Activated CD4-positive, alpha-beta T cell treated with anti-CD3 and anti-CD28 coated beads, Interleukin-2, amount 10 ng/mL, durations not matched to agents 24 days and 14 days (primary cell): ENCODE measurements around the gene FRMD4A. TPM values are rescaled to one million over a fixed set of nuclear protein-coding genes. Genes with fewer than 3 reads are reported as not detected.
"Not testable (repeated sequence)": the region's sequence is repeated elsewhere in the genome, so short reads cannot be mapped to it uniquely, and the experiment has no call there.

ENCODE experiments used
- DNase-seq: peaks from one replicate; pipeline ENCODE4 v3.0.0; 2022
- H3K27ac Mint-ChIP-seq: one replicate; pipeline ENCODE4 v1.8.0; 2022; ENCODE audit warnings: mild to moderate bottlenecking, mixed read lengths
- H3K27me3 Mint-ChIP-seq: one replicate; pipeline ENCODE4 v1.8.0; 2022; ENCODE audit warnings: mixed read lengths
- H3K36me3 Mint-ChIP-seq: one replicate; pipeline ENCODE4 v1.8.0; 2022; ENCODE audit warnings: low read depth, mild to moderate bottlenecking, mixed read lengths
- H3K4me1 Mint-ChIP-seq: one replicate; pipeline ENCODE4 v1.8.0; 2021; ENCODE audit warnings: mixed read lengths
- H3K4me3 Mint-ChIP-seq: one replicate; pipeline ENCODE4 v1.8.0; 2022; ENCODE audit warnings: mild to moderate bottlenecking, moderate library complexity, mixed read lengths
- H3K9me3 Mint-ChIP-seq: one replicate; pipeline ENCODE4 v1.8.0; 2021; ENCODE audit warnings: mixed read lengths
- intact Hi-C: fragments of 100-400 bp; cut with micrococcal nuclease; formaldehyde crosslinking; loops from one replicate; pipeline ENCODE4 v1.15.1; 2023
- total RNA-seq: library from RNA; stranded (reverse); gene quantifications from 2 replicates; pipeline ENCODE4 v1.2.3, GENCODE V29; 2022

Gene FRMD4A
- total RNA-seq, 1 donor from 2014 or later, result 0.98 TPM

- H3K4me1 Mint-ChIP-seq, H3K9me3 Mint-ChIP-seq, H3K27me3 Mint-ChIP-seq, DNase-seq, H3K4me3 Mint-ChIP-seq, intact Hi-C loops, H3K27ac Mint-ChIP-seq, H3K36me3 Mint-ChIP-seq: not testable (repeated sequence)
These were observed 101.9 kb downstream of the FRMD4A start for GRCh38 chr10:14228798-14229197.

- intact Hi-C loops, result no loop called here
- Mint-ChIP-seq H3K27me3 (peaks cover 5% of the 10 kb centered on the region), H3K27ac (no peak overlapping the region)
These were observed 105.3 kb downstream of the FRMD4A start for GRCh38 chr10:14225379-14225778.

GRCh38 chr10:14220026-14220425, 110.7 kb downstream of the FRMD4A start:
- DNase-seq, result no peak
- peaks cover 3% of the 10 kb centered on the region for H3K27me3 Mint-ChIP-seq
- no peaks in the 10 kb centered on the region for H3K9me3 Mint-ChIP-seq
- no peak overlapping the region for H3K27ac Mint-ChIP-seq
- intact Hi-C loops, result no loop called here
- H3K36me3 Mint-ChIP-seq, result no peaks in the 10 kb centered on the region
- no peaks in the 10 kb centered on the region for H3K4me1 Mint-ChIP-seq
- no peak overlapping the region for H3K4me3 Mint-ChIP-seq

More at GRCh38 chr10:14225379-14225778, 105.3 kb downstream of the FRMD4A start:
- Mint-ChIP-seq H3K4me3 (no peak overlapping the region), H3K9me3 (no peaks in the 10 kb centered on the region), H3K4me1 (no peaks in the 10 kb centered on the region), H3K36me3 (no peaks in the 10 kb centered on the region)
- no peak for DNase-seq

GRCh38 chr10:14219411-14219810, 111.3 kb downstream of the FRMD4A start:
- intact Hi-C loops, result no loop called here
- peaks cover 3% of the 10 kb centered on the region for H3K27me3 Mint-ChIP-seq
- no peak overlapping the region for H3K4me3 Mint-ChIP-seq
- no peak for DNase-seq
- H3K36me3 Mint-ChIP-seq, result no peaks in the 10 kb centered on the region
- H3K27ac Mint-ChIP-seq, result no peak overlapping the region
- H3K9me3 Mint-ChIP-seq, result no peaks in the 10 kb centered on the region
- no peaks in the 10 kb centered on the region for H3K4me1 Mint-ChIP-seq

GRCh38 chr10:14215641-14216040, 115.1 kb downstream of the FRMD4A start:
- DNase-seq, result no peak
- intact Hi-C loops, result no loop called here
- H3K9me3 Mint-ChIP-seq, result no peaks in the 10 kb centered on the region
- H3K27ac Mint-ChIP-seq, result no peak overlapping the region
- H3K27me3 Mint-ChIP-seq, result peaks cover 3% of the 10 kb centered on the region
- no peak overlapping the region for H3K4me3 Mint-ChIP-seq
- no peaks in the 10 kb centered on the region for H3K36me3 Mint-ChIP-seq
- no peaks in the 10 kb centered on the region for H3K4me1 Mint-ChIP-seq

- DNase-seq, H3K27me3 Mint-ChIP-seq, H3K36me3 Mint-ChIP-seq, H3K27ac Mint-ChIP-seq, intact Hi-C loops, H3K9me3 Mint-ChIP-seq, H3K4me3 Mint-ChIP-seq, H3K4me1 Mint-ChIP-seq: not testable (repeated sequence)
These were observed 117.0 kb downstream of the FRMD4A start for GRCh38 chr10:14213703-14214102.

GRCh38 chr10:14211610-14212009, 119.1 kb downstream of the FRMD4A start:
- no peaks in the 10 kb centered on the region for H3K36me3 Mint-ChIP-seq
- intact Hi-C loops, result no loop called here
- H3K27me3 Mint-ChIP-seq, result peaks cover 3% of the 10 kb centered on the region
- H3K27ac Mint-ChIP-seq, result no peak overlapping the region
- H3K4me3 Mint-ChIP-seq, result no peak overlapping the region
- no peak for DNase-seq
- H3K9me3 Mint-ChIP-seq, result no peaks in the 10 kb centered on the region
- H3K4me1 Mint-ChIP-seq, result no peaks in the 10 kb centered on the region

- Mint-ChIP-seq H3K36me3 (no peaks in the 10 kb centered on the region), H3K27me3 (peaks cover 5% of the 10 kb centered on the region), H3K4me3 (no peak overlapping the region), H3K9me3 (no peaks in the 10 kb centered on the region), H3K4me1 (no peaks in the 10 kb centered on the region), H3K27ac (no peak overlapping the region)
- intact Hi-C loops, result no loop called here
- DNase-seq, result no peak
These were observed 122.5 kb downstream of the FRMD4A start for GRCh38 chr10:14208231-14208630.

- H3K27me3 Mint-ChIP-seq, result peaks cover 8% of the 10 kb centered on the region
- H3K4me3 Mint-ChIP-seq, result no peak overlapping the region
- no peaks in the 10 kb centered on the region for H3K9me3 Mint-ChIP-seq
- no peak overlapping the region for H3K27ac Mint-ChIP-seq
- no peak for DNase-seq
- H3K4me1 Mint-ChIP-seq, result no peaks in the 10 kb centered on the region
- intact Hi-C loops, result no loop called here
- no peaks in the 10 kb centered on the region for H3K36me3 Mint-ChIP-seq
These were observed 125.5 kb downstream of the FRMD4A start for GRCh38 chr10:14205233-14205632.

GRCh38 chr10:14200698-14201544, 129.8 kb downstream of the FRMD4A start:
- peak; percentile 58 for DNase-seq
- Mint-ChIP-seq H3K4me3 (no peak overlapping the region), H3K27ac (no peak overlapping the region), H3K9me3 (no peaks in the 10 kb centered on the region), H3K36me3 (no peaks in the 10 kb centered on the region), H3K4me1 (no peaks in the 10 kb centered on the region), H3K27me3 (peaks cover 16% of the 10 kb centered on the region)
- intact Hi-C loops, result no loop called here

GRCh38 chr10:14199098-14199497, 131.6 kb downstream of the FRMD4A start:
- not testable (repeated sequence) for H3K4me1 Mint-ChIP-seq, H3K27ac Mint-ChIP-seq, H3K36me3 Mint-ChIP-seq, H3K4me3 Mint-ChIP-seq, H3K9me3 Mint-ChIP-seq, DNase-seq
- intact Hi-C loops, result loop anchor here (5.0 kb wide), 2 partner anchors 623 to 773 kb away; no protein-coding TSS in a partner anchor
- H3K27me3 Mint-ChIP-seq, result peaks cover 27% of the 10 kb centered on the region

- Mint-ChIP-seq H3K4me1 (no peaks in the 10 kb centered on the region), H3K4me3 (no peak overlapping the region), H3K36me3 (no peaks in the 10 kb centered on the region), H3K9me3 (no peaks in the 10 kb centered on the region), H3K27ac (no peak overlapping the region), H3K27me3 (peaks cover 31% of the 10 kb centered on the region)
- intact Hi-C loops, result loop anchor here (5.0 kb wide), 2 partner anchors 624 to 774 kb away; no protein-coding TSS in a partner anchor
- DNase-seq, result no peak
These were observed 132.6 kb downstream of the FRMD4A start for GRCh38 chr10:14198078-14198477.

GRCh38 chr10:14196113-14196512, 134.6 kb downstream of the FRMD4A start:
- H3K4me3 Mint-ChIP-seq, result no peak overlapping the region
- intact Hi-C loops, result loop anchor here (5.0 kb wide), 2 partner anchors 626 to 776 kb away; no protein-coding TSS in a partner anchor
- H3K36me3 Mint-ChIP-seq, result no peaks in the 10 kb centered on the region
- H3K27ac Mint-ChIP-seq, result no peak overlapping the region
- peaks cover 40% of the 10 kb centered on the region for H3K27me3 Mint-ChIP-seq
- no peaks in the 10 kb centered on the region for H3K4me1 Mint-ChIP-seq
- no peaks in the 10 kb centered on the region for H3K9me3 Mint-ChIP-seq
- no peak for DNase-seq

GRCh38 chr10:14195433-14195832, 135.3 kb downstream of the FRMD4A start:
- DNase-seq, result no peak
- Mint-ChIP-seq H3K9me3 (no peaks in the 10 kb centered on the region), H3K27ac (no peak overlapping the region), H3K4me3 (no peak overlapping the region), H3K27me3 (peaks cover 44% of the 10 kb centered on the region), H3K4me1 (no peaks in the 10 kb centered on the region), H3K36me3 (no peaks in the 10 kb centered on the region)
- intact Hi-C loops, result loop anchor here (5.0 kb wide), 2 partner anchors 627 to 777 kb away; no protein-coding TSS in a partner anchor
